Measurements from ENCODE around the gene RHEB. TPM values are rescaled to one million over a fixed set of nuclear protein-coding genes. Genes with fewer than 3 reads are reported as not detected.

RHEB gene
- total RNA-seq, 2 donors from 2014 or later = 37.3 to 55.5 TPM

DNA sequence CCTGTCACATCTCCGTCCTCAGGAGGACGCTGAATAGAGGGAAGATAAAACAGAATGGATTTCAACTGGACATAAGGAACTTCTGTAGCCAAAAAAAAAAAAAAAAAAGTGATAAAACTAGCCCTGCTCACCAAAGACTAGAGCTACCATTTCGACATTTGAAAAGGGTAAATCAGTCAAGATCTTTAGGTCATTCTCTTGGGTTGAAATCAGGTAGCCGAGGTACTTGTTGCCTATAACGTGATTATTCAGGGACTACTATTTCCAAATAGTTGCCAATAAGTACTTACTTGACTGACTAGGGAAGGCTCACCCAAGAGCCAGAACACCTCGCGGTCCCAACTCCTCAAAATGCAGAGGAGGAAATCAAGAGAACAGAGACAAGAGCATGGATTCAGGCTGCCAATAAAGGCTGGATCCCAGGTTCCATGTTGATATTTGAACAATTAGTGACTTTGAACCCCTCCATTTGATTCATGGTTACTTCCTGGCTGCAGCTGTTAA lies 2.0 kb downstream of the RHEB start:
- Mint-ChIP-seq H3K36me3 (ENCODE audit: low read depth) (peaks cover 40% of the 10 kb centered on the region), H3K27ac (peak overlapping the region; percentile 81), H3K9me3 (no peaks in the 10 kb centered on the region), H3K4me1 (peaks cover 39% of the 10 kb centered on the region), H3K27me3 (no peaks in the 10 kb centered on the region), H3K4me3 (peak overlapping the region; percentile 89)
- no peak for ATAC-seq (replicated peaks)

DNA sequence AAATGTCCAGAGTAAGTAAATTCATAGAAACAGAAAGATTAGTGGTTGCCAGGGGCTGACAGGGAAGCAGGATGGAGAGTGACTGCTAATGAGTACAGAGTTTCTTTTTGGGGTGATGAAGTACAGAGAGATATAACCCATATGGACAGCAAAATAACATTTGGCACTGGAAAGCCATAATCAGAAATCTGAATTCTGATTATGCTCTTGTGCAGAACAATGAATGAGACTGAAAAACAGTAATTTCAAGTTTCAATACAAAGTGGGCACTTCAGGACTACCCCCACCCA lies 4.5 kb downstream of the RHEB start:
- no peak for ATAC-seq (replicated peaks)
- no peaks in the 10 kb centered on the region for H3K27me3 Mint-ChIP-seq
- peak overlapping the region; percentile 59 for H3K27ac Mint-ChIP-seq
- peaks cover 50% of the 10 kb centered on the region for H3K4me1 Mint-ChIP-seq
- peaks cover 40% of the 10 kb centered on the region for H3K36me3 Mint-ChIP-seq (ENCODE audit: low read depth)
- peak overlapping the region; percentile 89 for H3K4me3 Mint-ChIP-seq
- H3K9me3 Mint-ChIP-seq = no peaks in the 10 kb centered on the region

DNA sequence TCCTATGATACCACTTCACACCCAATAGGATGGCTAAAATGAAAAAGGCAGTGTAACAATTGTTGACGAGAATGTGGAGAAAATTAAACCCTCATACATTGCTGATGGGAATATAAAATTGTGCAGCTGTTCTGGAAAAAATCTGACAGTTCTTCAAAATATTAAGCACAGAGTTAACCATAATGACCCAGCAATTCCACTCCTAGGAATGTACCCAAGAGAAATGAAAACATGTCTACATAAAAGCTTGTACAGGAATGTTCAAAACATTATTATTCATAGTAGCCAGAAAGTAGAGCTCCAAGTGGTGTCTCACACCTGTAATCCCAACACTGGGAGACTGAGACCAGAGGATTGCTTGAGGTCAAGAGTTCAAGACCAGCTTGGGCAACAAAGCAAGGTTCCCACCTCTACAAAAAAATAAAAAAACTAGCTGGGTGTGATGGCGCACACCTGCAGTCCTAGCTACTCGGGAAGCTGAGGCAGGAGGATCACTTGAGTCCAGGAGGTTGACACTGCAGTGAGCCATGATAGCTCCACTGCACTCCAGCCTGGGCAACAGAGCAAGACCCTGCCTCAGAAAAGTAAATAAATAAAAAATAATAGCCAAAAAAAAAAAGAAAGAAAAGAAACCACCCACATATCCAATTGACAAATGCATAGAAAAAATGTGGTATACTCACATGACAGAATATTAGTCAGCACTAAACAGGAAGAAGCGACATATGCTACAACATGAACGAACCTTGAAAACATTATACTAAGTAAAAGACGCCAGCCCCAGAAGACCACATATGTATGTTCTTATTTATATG lies 5.0 kb downstream of the RHEB start:
- no peak for ATAC-seq (replicated peaks)
- H3K4me3 Mint-ChIP-seq = peak overlapping the region; percentile 89
- H3K9me3 Mint-ChIP-seq = no peaks in the 10 kb centered on the region
- peaks cover 36% of the 10 kb centered on the region for H3K36me3 Mint-ChIP-seq (ENCODE audit: low read depth)
- H3K4me1 Mint-ChIP-seq = peaks cover 55% of the 10 kb centered on the region
- peak overlapping the region; percentile 59 for H3K27ac Mint-ChIP-seq
- H3K27me3 Mint-ChIP-seq = no peaks in the 10 kb centered on the region

DNA sequence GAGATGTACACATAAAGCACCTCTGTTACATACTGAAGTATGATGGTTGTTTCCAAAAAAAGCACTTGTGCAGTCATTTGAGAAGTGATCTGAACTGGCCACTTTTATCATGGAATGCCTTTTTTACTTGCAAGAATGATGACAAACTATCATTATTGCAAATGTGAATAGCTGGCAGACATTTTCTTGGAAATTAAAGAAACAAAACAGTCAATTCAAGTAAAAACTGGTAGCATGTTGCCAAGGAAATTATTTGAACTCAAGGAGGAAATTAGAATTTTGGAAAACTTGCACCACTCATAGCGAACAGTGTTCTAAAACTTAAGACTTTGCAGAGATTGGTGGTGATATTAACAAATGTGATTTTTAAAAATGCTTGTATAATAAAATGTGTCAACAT lies 6.6 kb downstream of the RHEB start:
- peaks cover 28% of the 10 kb centered on the region for H3K36me3 Mint-ChIP-seq (ENCODE audit: low read depth)
- peaks cover 60% of the 10 kb centered on the region for H3K4me1 Mint-ChIP-seq
- H3K4me3 Mint-ChIP-seq = peak overlapping the region; percentile 28
- H3K9me3 Mint-ChIP-seq = no peaks in the 10 kb centered on the region
- H3K27ac Mint-ChIP-seq = no peak overlapping the region
- H3K27me3 Mint-ChIP-seq = no peaks in the 10 kb centered on the region
- no peak for ATAC-seq (replicated peaks)

DNA sequence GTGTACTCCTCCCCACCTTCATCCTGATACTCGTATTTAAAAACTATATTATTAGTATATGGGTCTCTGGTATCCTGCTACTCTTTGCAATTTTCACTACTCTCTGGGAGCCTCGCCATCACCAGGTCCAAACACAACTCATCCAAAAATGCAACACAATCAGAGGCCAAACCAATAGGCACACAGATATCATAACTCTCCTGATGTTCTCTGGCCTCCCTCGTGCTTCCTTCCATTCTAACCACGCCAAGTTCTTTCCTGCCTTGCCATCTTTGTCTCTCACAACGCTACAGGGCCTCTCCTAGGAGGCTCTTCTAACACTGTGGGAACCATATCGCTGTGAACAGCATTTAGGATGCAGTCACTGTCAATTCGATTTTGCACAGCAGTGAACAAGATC lies 7.3 kb downstream of the RHEB start:
- H3K27me3 Mint-ChIP-seq = no peaks in the 10 kb centered on the region
- H3K36me3 Mint-ChIP-seq (ENCODE audit: low read depth) = peaks cover 20% of the 10 kb centered on the region
- peaks cover 64% of the 10 kb centered on the region for H3K4me1 Mint-ChIP-seq
- H3K27ac Mint-ChIP-seq = peak overlapping the region; percentile 29
- no peak for ATAC-seq (replicated peaks)
- no peak overlapping the region for H3K4me3 Mint-ChIP-seq
- H3K9me3 Mint-ChIP-seq = no peaks in the 10 kb centered on the region

DNA sequence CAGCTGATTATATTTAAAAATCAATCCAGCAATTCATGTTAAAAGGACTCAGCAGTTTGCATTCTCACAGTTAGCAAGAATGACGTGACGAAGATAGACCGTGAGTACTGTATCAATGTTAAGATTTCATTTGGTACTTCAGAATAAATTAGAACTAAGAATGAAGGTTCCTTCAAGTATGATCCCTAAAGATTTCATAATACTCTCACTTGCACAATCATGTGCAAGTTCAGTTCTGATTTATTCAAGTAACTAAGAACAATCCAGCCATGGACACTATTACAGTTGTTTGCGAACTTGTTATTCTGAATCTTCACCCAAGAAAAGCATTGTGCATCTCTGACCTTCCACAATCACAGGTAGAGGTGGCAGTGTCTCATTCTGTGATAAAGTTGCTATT lies 7.7 kb downstream of the RHEB start:
- H3K27me3 Mint-ChIP-seq = no peaks in the 10 kb centered on the region
- peaks cover 64% of the 10 kb centered on the region for H3K4me1 Mint-ChIP-seq
- no peak overlapping the region for H3K27ac Mint-ChIP-seq
- ATAC-seq (replicated peaks) = no peak
- no peaks in the 10 kb centered on the region for H3K9me3 Mint-ChIP-seq
- peaks cover 16% of the 10 kb centered on the region for H3K36me3 Mint-ChIP-seq (ENCODE audit: low read depth)
- no peak overlapping the region for H3K4me3 Mint-ChIP-seq

DNA sequence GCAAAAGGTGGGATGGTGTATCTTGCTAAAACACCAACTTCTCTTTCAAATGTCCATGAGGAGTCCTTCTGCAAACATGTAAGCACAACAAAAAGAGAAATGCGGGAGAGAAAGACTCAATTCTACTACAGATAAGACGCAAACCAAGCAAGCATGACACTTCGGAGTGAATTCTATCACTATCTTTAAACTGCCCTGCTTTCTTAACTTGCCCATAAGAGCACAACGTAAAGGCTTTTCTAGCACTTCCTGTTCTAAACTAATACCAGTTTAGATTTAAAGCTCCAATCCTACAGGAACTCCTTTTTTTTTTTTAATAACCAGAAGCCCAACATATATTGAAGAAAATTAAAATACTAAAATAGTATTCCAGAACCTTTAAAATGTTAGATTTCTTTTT lies 8.4 kb downstream of the RHEB start:
- no peak for ATAC-seq (replicated peaks)
- Mint-ChIP-seq H3K9me3 (no peaks in the 10 kb centered on the region), H3K36me3 (ENCODE audit: low read depth) (peaks cover 12% of the 10 kb centered on the region), H3K4me3 (no peak overlapping the region), H3K4me1 (peaks cover 63% of the 10 kb centered on the region), H3K27me3 (no peaks in the 10 kb centered on the region), H3K27ac (no peak overlapping the region)

DNA sequence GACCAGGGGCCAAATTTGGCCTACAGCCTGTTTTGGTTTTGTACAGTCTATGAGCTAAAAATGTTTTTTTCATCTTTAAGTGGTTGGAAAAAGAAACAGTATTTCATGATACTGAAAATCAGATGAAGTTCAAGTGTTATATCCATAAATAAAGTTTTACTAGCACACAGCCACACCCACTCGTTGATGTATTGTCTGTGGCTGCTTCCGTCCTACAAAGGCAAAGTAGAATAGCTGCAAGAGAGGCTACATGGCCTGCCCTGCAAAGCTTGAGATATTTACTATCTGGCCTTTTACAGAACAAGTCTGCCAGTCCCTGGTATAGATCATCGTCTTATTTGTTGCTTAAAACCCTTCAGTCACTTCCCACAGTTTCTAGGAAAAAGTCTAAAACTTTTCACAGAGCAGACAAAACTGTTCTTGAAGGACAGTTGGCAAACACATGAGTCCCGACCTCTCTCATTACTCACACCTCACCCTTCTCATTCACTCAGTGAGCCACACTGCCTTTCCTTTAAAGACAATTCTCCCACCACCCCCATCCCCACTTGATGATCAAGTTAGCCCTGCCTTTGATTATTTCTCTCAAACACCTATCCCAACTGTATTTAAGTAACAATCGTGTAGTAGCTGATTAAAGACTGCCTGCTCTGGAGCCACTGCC lies 9.9 kb downstream of the RHEB start:
- ATAC-seq (replicated peaks) = peak; percentile 31
- Mint-ChIP-seq H3K4me3 (peak overlapping the region; percentile 5), H3K27ac (peak overlapping the region; percentile 34), H3K27me3 (no peaks in the 10 kb centered on the region), H3K4me1 (peaks cover 54% of the 10 kb centered on the region), H3K36me3 (ENCODE audit: low read depth) (peaks cover 7% of the 10 kb centered on the region), H3K9me3 (no peaks in the 10 kb centered on the region)

DNA sequence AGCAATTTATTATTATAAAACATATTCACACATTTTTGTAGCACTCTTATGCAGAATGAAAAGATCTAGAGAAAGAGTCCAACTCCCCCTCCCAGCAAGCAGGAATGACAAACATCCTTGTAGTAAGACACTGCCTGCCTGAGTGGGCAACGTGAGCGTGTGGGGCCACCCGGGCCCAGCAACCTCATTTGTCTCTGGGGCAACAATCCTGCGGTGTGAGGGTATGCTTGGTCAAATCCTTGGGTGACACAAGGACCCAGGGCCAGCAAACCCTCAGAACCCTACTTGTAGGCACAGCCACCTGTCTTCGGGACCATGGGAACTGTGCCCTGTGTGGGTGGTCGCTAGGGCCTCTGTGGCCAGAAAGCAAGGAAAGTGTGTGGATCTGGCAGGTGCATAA lies 10.7 kb downstream of the RHEB start:
- Mint-ChIP-seq H3K4me1 (peaks cover 48% of the 10 kb centered on the region), H3K9me3 (no peaks in the 10 kb centered on the region), H3K27ac (no peak overlapping the region), H3K4me3 (no peak overlapping the region), H3K36me3 (ENCODE audit: low read depth) (peaks cover 7% of the 10 kb centered on the region), H3K27me3 (no peaks in the 10 kb centered on the region)
- no peak for ATAC-seq (replicated peaks)

DNA sequence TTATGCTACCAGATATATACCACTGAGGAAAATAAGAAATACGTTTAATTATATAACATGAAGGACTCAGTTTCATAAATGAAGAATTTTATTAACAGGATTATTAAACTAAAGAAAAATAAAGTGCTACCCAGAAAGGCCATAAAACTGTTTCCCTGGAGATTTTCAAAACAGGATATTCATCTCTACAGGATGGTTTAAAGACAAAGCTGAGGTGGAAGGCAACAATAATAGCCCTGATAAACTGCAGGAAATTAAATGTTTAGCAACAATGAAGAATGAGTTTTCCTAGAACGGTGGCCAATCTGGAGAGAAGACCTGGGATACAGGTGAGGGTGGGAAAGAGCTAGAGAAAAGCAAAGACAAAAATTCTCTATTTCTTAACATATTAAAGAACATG lies 11.9 kb downstream of the RHEB start:
- no peaks in the 10 kb centered on the region for H3K36me3 Mint-ChIP-seq (ENCODE audit: low read depth)
- H3K4me3 Mint-ChIP-seq = no peak overlapping the region
- H3K27me3 Mint-ChIP-seq = no peaks in the 10 kb centered on the region
- H3K27ac Mint-ChIP-seq = no peak overlapping the region
- peaks cover 46% of the 10 kb centered on the region for H3K4me1 Mint-ChIP-seq
- ATAC-seq (replicated peaks) = no peak
- H3K9me3 Mint-ChIP-seq = no peaks in the 10 kb centered on the region

DNA sequence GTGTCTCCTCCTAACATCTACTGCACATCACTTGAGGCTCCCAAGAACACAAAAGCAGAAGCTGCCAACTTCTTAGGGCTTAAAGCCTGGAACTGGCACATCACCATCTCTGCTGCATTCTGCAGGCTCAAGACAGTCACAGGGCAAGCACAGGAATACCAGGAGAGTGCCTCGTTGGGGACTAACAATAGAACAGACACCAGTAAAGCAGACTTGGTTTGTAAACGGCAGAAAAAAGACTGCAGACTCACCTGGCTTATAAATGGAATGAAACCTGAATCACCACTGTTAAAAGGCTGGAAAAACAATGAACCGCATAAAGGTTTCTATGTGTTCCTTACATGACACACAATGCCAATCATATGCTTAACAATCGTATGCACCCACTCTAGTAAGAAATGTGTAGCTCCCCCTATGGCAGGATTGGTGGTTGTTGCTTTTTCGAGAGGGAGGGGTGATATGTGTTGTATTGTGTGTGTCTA lies 12.8 kb downstream of the RHEB start:
- Mint-ChIP-seq H3K9me3 (no peaks in the 10 kb centered on the region), H3K36me3 (ENCODE audit: low read depth) (no peaks in the 10 kb centered on the region), H3K27me3 (no peaks in the 10 kb centered on the region), H3K4me1 (peaks cover 41% of the 10 kb centered on the region), H3K4me3 (peak overlapping the region; percentile 6), H3K27ac (no peak overlapping the region)
- peak; percentile 31 for ATAC-seq (replicated peaks)

DNA sequence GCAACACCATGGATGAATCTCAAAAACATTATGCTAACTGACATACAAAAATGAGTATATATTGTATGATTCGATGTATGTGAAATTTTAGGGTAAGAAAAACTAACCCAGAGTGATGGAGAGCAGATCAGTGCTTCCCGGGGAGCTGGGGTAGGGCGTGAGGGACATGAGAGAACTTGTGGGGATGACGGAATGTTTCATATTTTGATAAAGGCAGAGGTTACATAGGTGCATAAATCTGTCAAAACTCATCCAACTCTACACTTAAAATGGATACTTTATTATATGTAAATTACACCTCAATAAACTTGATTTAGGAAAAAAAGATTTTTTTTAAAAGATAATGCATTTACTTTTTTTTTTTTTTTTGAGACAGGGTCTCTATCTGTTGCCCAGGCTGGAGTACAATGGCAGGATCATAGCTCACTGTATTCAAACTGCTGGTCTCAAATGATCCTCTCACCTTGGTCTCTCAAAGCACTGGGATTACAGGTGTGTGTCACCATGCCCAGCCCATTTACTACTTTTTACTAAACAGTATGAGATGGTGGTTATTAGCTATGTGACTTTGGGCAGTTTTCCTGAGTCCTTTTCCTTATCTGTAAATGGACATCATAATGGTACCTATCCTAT lies 13.7 kb downstream of the RHEB start:
- Mint-ChIP-seq H3K4me1 (peaks cover 45% of the 10 kb centered on the region), H3K4me3 (no peak overlapping the region), H3K27ac (no peak overlapping the region), H3K9me3 (no peaks in the 10 kb centered on the region), H3K27me3 (no peaks in the 10 kb centered on the region), H3K36me3 (ENCODE audit: low read depth) (no peaks in the 10 kb centered on the region)
- ATAC-seq (replicated peaks) = no peak

DNA sequence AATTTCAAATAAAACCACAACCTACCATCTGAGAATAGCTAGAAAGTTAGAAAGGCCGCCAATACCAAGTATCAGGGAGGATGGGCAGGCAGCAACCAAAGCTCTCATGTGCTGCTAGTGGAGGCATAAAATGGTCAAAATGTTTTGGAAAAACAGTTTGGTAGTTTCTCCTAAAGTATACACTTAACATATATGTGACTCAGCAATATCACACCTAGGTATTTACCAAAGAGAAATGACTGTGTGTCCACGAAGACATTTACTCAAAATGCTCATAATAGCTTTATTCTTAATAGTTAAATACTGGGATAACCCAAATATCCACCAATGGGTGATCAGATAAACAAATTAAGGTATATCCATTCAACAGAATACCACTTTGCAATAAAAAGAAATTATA lies 14.3 kb downstream of the RHEB start:
- Mint-ChIP-seq H3K4me1 (peaks cover 47% of the 10 kb centered on the region), H3K4me3 (no peak overlapping the region), H3K27me3 (no peaks in the 10 kb centered on the region), H3K9me3 (no peaks in the 10 kb centered on the region), H3K27ac (no peak overlapping the region), H3K36me3 (ENCODE audit: low read depth) (no peaks in the 10 kb centered on the region)
- ATAC-seq (replicated peaks) = peak; percentile 65

DNA sequence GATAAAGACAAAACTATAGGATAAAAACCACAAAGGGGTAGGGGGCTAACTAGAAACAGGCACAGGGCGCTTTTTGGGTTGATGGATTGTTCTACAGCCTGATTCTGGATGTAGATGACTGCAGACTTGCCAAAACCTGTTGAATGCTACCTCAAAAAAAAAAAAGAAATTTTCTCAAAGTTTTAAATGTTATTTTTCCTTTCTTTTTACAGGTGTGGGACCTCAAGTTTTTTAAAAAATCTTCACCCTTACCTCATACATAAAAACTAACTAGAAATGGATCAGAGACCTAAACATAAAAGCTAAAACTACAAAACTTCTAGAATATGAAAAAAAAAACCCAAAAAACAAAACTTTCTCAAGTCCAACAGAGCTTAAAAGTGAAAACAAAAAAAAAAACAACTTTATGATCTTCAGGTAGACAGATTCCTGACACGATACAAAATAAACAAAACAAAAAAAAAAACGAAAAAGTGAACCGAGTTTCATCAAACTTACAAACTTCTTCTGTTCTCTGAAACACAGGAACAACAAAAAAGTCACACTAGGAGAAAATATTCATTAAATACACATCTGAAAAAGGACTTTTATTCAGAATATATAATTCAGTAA lies 14.9 kb downstream of the RHEB start:
- Mint-ChIP-seq H3K27ac (no peak overlapping the region), H3K4me1 (peaks cover 47% of the 10 kb centered on the region)

More for the DNA sequence above, 14.9 kb downstream of the RHEB start:
- Mint-ChIP-seq H3K36me3 (ENCODE audit: low read depth) (no peaks in the 10 kb centered on the region), H3K9me3 (no peaks in the 10 kb centered on the region), H3K4me3 (no peak overlapping the region), H3K27me3 (no peaks in the 10 kb centered on the region)
- ATAC-seq (replicated peaks) = no peak
